Neural crest cell (in vitro differentiated cells): ENCODE measurements around the gene SRPX2. TPM values are rescaled to one million over a fixed set of nuclear protein-coding genes. Genes with fewer than 3 reads are reported as not detected.

Source experiments
- DNase-seq: peaks from one replicate; pipeline ENCODE4 v3.0.0; 2021; ENCODE audit warnings: low read depth, mixed read lengths, low spot score
- H3K27ac Mint-ChIP-seq: one replicate; pipeline ENCODE4 v1.8.0; 2021; ENCODE audit warnings: mild to moderate bottlenecking, mixed read lengths; ENCODE audit not compliant: unreplicated experiment
- H3K27me3 Mint-ChIP-seq: 2 replicates; pipeline ENCODE4 v1.8.0; 2021; ENCODE audit warnings: low read depth, mild to moderate bottlenecking, mixed read lengths
- H3K36me3 Mint-ChIP-seq: 2 replicates; pipeline ENCODE4 v1.8.0; 2021; ENCODE audit warnings: low read depth, mild to moderate bottlenecking, mixed read lengths
- H3K4me1 Mint-ChIP-seq: 2 replicates; pipeline ENCODE4 v1.8.0; 2021; ENCODE audit warnings: mixed read lengths
- H3K4me3 Mint-ChIP-seq: one replicate; pipeline ENCODE4 v1.8.0; 2021; ENCODE audit warnings: mild to moderate bottlenecking, mixed read lengths
- H3K9me3 Mint-ChIP-seq: 2 replicates; pipeline ENCODE4 v1.8.0; 2021; ENCODE audit warnings: mixed read lengths
- total RNA-seq: library from RNA; stranded (reverse); gene quantifications from 2 replicates; pipeline ENCODE4 v1.2.1, GENCODE V29; 2021
- TF ChIP-seq, protein P1 (sequence below): fragments of 200-600 bp; sonication (generic); conservative IDR thresholded peaks from 2 replicates; pipeline ENCODE4 v1.5.0; 2021; ENCODE audit warnings: antibody characterized with exemption, mild to moderate bottlenecking

The SRPX2 gene
- total RNA-seq, 1 donor from 2014 or later = 0.35 TPM

DNA sequence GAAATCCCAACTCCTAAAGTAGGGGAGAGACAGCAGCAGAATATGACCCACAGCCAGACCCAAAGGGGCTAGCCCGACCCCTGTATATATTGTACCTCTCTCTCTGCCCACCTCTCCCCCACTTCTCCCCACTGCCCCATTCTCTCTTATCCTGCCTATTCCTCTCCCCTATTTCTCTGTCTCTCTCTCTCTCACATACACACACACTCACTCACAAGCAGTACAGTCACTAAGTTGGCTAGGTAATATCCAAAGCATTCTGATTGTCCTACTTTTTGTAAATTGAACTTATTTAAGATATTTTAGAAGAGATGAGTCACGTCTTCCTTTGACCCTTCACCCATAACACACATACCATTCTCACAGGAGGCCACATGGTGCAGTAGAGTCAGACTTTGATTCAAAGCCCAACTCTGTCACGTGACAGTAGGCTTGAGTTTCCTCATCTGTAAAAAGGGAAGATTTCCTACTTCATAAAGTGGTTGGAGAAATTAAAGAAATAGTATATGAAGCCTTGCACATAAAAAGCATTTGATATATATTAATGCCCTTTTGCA is 29.5 kb downstream of the SRPX2 start:
- no peaks in the 10 kb centered on the region for H3K4me1 Mint-ChIP-seq
- TF ChIP-seq, protein P1, sequence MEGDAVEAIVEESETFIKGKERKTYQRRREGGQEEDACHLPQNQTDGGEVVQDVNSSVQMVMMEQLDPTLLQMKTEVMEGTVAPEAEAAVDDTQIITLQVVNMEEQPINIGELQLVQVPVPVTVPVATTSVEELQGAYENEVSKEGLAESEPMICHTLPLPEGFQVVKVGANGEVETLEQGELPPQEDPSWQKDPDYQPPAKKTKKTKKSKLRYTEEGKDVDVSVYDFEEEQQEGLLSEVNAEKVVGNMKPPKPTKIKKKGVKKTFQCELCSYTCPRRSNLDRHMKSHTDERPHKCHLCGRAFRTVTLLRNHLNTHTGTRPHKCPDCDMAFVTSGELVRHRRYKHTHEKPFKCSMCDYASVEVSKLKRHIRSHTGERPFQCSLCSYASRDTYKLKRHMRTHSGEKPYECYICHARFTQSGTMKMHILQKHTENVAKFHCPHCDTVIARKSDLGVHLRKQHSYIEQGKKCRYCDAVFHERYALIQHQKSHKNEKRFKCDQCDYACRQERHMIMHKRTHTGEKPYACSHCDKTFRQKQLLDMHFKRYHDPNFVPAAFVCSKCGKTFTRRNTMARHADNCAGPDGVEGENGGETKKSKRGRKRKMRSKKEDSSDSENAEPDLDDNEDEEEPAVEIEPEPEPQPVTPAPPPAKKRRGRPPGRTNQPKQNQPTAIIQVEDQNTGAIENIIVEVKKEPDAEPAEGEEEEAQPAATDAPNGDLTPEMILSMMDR = no peak
- no peak overlapping the region for H3K4me3 Mint-ChIP-seq
- H3K36me3 Mint-ChIP-seq = peaks cover 2% of the 10 kb centered on the region
- no peak overlapping the region for H3K27ac Mint-ChIP-seq
- no peaks in the 10 kb centered on the region for H3K27me3 Mint-ChIP-seq
- DNase-seq = no peak
- H3K9me3 Mint-ChIP-seq = no peaks in the 10 kb centered on the region

DNA sequence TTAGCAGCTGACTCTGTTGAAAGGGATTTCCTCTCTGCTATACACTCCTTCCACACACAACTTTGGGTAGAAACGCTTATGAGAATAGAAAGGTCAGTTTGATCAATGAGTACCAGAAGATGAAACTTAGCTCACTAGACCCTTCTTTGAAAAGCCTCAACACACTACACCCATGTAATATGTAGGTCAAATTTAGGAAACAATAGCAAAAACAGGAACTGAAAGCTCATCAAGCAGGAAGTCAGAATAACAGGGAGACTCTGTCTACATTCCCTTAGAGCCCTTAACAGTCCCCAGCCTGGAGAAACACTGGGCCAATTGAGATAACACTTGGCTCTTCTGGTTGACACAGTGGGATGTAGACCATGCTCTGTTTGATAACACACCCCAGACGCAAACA is 30.7 kb downstream of the SRPX2 start:
- Mint-ChIP-seq H3K9me3 (no peaks in the 10 kb centered on the region), H3K4me1 (no peaks in the 10 kb centered on the region), H3K27ac (no peak overlapping the region), H3K4me3 (no peak overlapping the region), H3K36me3 (peaks cover 2% of the 10 kb centered on the region), H3K27me3 (no peaks in the 10 kb centered on the region)
- TF ChIP-seq, protein P1 = no peak
- no peak for DNase-seq

DNA sequence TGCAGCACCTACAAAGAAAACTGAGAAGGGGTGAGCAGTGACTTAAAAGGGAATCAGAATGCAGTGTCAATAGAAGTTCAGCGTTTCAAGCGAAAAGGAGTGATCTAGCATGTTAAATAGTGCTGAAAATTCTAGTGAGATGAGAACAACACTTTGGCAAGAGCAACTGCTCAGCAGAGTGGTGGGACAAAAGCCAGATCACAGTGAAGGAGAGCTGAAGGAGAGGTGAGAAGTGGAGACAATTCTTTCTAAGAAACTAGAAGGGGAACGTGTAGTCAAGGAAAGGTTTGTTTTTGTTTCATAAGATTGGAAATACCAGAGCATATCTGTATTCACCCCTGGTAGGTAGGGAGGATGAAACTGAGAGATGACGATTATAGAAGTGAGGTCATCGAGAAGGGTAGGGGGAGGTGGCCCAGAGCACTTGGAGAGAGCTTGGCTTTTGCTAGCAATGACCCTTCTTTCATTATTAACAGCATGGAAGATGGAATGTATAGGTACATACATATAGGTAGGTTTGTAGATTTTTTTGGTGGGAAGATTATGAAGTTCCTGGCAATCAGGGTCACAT is 33.7 kb downstream of the SRPX2 start:
- DNase-seq = no peak
- Mint-ChIP-seq H3K27ac (no peak overlapping the region), H3K36me3 (peaks cover 2% of the 10 kb centered on the region), H3K27me3 (no peaks in the 10 kb centered on the region), H3K4me1 (no peaks in the 10 kb centered on the region), H3K4me3 (no peak overlapping the region), H3K9me3 (no peaks in the 10 kb centered on the region)
- TF ChIP-seq, protein P1 = no peak

DNA sequence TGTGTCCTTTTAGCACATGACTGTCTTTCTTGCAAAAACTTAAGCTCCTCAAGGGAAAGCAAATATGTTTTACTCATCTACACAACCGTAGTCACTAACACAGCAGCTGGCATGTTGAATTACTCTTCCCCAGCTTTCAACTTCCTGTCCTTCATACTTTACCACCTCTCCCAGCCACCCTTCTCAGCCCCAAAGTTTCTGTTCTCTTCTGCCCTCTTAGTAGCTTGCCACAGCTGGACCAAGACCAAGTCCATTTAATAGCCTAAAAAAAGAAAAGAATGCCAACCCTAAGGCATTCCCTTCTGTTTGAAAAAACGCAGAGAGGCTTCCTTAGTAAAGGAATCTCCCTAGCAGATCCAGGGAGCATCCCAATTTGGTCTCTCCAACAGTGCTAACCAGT is 36.8 kb downstream of the SRPX2 start:
- Mint-ChIP-seq H3K27me3 (no peaks in the 10 kb centered on the region), H3K4me3 (no peak overlapping the region), H3K4me1 (no peaks in the 10 kb centered on the region), H3K36me3 (peaks cover 2% of the 10 kb centered on the region), H3K27ac (no peak overlapping the region), H3K9me3 (no peaks in the 10 kb centered on the region)
- no peak for DNase-seq
- TF ChIP-seq, protein P1 = no peak

DNA sequence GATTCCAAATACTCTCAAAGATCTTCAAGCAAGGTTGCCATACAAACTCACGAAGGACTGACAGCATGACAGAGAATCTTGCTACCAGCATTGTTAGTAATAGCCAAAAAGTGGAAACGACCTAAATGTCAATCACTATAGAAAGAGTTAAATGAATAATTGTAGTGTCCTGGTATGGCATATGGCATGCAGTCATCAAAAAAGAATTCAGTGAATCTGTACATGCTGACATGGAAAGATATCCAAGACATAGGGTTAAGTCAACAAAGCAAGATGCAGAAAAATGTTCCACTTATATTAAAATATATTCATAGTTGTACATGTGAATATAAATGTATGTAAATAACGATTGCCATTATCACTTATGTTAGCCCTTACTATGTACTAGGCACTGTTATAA is 37.6 kb downstream of the SRPX2 start:
- no peak for DNase-seq
- Mint-ChIP-seq H3K4me1 (no peaks in the 10 kb centered on the region), H3K27ac (no peak overlapping the region), H3K27me3 (no peaks in the 10 kb centered on the region), H3K4me3 (no peak overlapping the region), H3K9me3 (no peaks in the 10 kb centered on the region), H3K36me3 (peaks cover 2% of the 10 kb centered on the region)
- TF ChIP-seq, protein P1 = no peak
